Measurements from ENCODE around the gene PDPK1. TPM values are rescaled to one million over a fixed set of nuclear protein-coding genes. Genes with fewer than 3 reads are reported as not detected.

The PDPK1 gene
- total and polyA plus RNA-seq, 8 donors: 12.7 to 34.8 (median 30.9) TPM

- Histone ChIP-seq H3K4me3 (no peak overlapping the region), H3K27ac (no peak overlapping the region), H3K4me1 (peaks cover 0 to 4% (median 0%) of the 10 kb centered on the region in 3 donors), H3K27me3 (no peaks in the 10 kb centered on the region), H3K36me3 (peaks cover 0 to 8% (median 0%) of the 10 kb centered on the region in 3 donors), H3K9me3 (no peaks in the 10 kb centered on the region)
- TF ChIP-seq CTCF (IDR thresholded peaks at IDR 0.05): no peak
- DNase-seq (peak in 3 of 6 donors; percentile 7 to 76 (median 39)), FAIRE-seq (no peak), ATAC-seq (no peak)
- WGBS, 2 donors: 92% methylated on average over 36 of the region's 36 CpGs
- intact Hi-C loops (cut with DNase I): no loop called here
Measured at GRCh38 chr16:2528161-2529060, 9.4 kb upstream of the PDPK1 start.

GRCh38 chr16:2529061-2529931, 8.5 kb upstream of the PDPK1 start:
- intact Hi-C loops (cut with DNase I): no loop called here
- peak in 3 of 6 donors; percentile 12 to 82 (median 62) for DNase-seq
- peaks cover 0 to 4% (median 0%) of the 10 kb centered on the region in 3 donors for H3K4me1 ChIP-seq
- 83% methylated on average over 30 to 32 of the region's 32 CpGs for WGBS, 2 donors
- H3K27ac ChIP-seq: no peak overlapping the region
- H3K27me3 ChIP-seq: no peaks in the 10 kb centered on the region
- no peak for ATAC-seq
- no peak for TF ChIP-seq CTCF (IDR thresholded peaks at IDR 0.05)
- H3K36me3 ChIP-seq: peaks cover 0 to 8% (median 0%) of the 10 kb centered on the region in 3 donors
- H3K4me3 ChIP-seq: no peak overlapping the region
- no peaks in the 10 kb centered on the region for H3K9me3 ChIP-seq
- no peak for FAIRE-seq

GRCh38 chr16:2529961-2530628, 7.7 kb upstream of the PDPK1 start:
- Histone ChIP-seq H3K4me1 (peaks cover 0 to 4% (median 0%) of the 10 kb centered on the region in 3 donors), H3K4me3 (no peak overlapping the region), H3K36me3 (peaks cover 0 to 8% (median 0%) of the 10 kb centered on the region in 3 donors), H3K9me3 (no peaks in the 10 kb centered on the region), H3K27me3 (no peaks in the 10 kb centered on the region), H3K27ac (no peak overlapping the region)
- FAIRE-seq: no peak
- WGBS, 2 donors: 83 to 93% methylated on average over 15 of the region's 15 CpGs
- TF ChIP-seq CTCF (IDR thresholded peaks at IDR 0.05): no peak
- no peak for ATAC-seq
- intact Hi-C loops (cut with DNase I): no loop called here
- DNase-seq: peak in 4 of 6 donors; percentile 19 to 74 (median 60)

- Histone ChIP-seq H3K4me1 (peaks cover 0 to 4% (median 0%) of the 10 kb centered on the region in 3 donors), H3K9me3 (no peaks in the 10 kb centered on the region), H3K27me3 (no peaks in the 10 kb centered on the region), H3K4me3 (no peak overlapping the region), H3K27ac (peak overlapping the region in 2 of 4 donors; percentile 82 to 92), H3K36me3 (peaks cover 0 to 8% (median 0%) of the 10 kb centered on the region in 3 donors)
- FAIRE-seq (no peak), ATAC-seq (no peak), DNase-seq (peak in 4 of 6 donors; percentile 16 to 82 (median 58))
- 82 to 85% methylated on average over 14 of the region's 14 CpGs for WGBS, 2 donors
- no peak for TF ChIP-seq CTCF (IDR thresholded peaks at IDR 0.05)
- intact Hi-C loops (cut with DNase I): no loop called here
Measured at GRCh38 chr16:2530629-2531318, 7.0 kb upstream of the PDPK1 start.

Data from pancreas (tissue), 10 donors.